Breast epithelium (tissue), 4 donors: ENCODE results near the gene ABCC1. TPM values are rescaled to one million over a fixed set of nuclear protein-coding genes. Genes with fewer than 3 reads are reported as not detected.

Source experiments
- DNase-seq, 2 donors: peaks; one replicate each; pipeline ENCODE4 v3.0.0-alpha.2; 2019; ENCODE audit warnings: low spot score in 2 of 2
- H3K27ac ChIP-seq, 2 donors: fragments of 200-600 bp; sonication (generic) in 1 of 2; one replicate each; pipeline ENCODE4 v1.5.1; 2016 to 2019; ENCODE audit warnings: mild to moderate bottlenecking in 1 of 2
- H3K27me3 ChIP-seq, 2 donors: fragments of 200-600 bp; sonication (generic) in 1 of 2; one replicate each; pipeline versions ENCODE4 v1.5.1 to v1.6.0; 2017 to 2019; ENCODE audit warnings: control low read depth in 1 of 2, mild to moderate bottlenecking in 1 of 2
- H3K36me3 ChIP-seq: fragments of 200-600 bp; one replicate; pipeline ENCODE4 v1.5.1; 2019
- H3K4me1 ChIP-seq, 2 donors: fragments of 200-600 bp; sonication (generic); one replicate each; pipeline ENCODE4 v1.5.1; 2016 to 2019; ENCODE audit warnings: control low read depth in 1 of 2
- H3K4me3 ChIP-seq, 3 donors: fragments of 200-600 bp; sonication (generic); 1 replicate in 2 of 3; 2 replicates in 1 of 3; pipeline ENCODE4 v1.5.1; 2016 to 2019; ENCODE audit warnings: mild to moderate bottlenecking in 3 of 3, moderate library complexity in 2 of 3
- H3K9me3 ChIP-seq, 2 donors: fragments of 200-600 bp; sonication (generic) in 1 of 2; one replicate each; pipeline ENCODE4 v1.5.1; 2016 to 2019; ENCODE audit warnings: control low read depth in 1 of 2
- POLR2A ChIP-seq: fragments of 450-650 bp; IDR thresholded peaks from one replicate; pipeline ENCODE4 v1.6.1; 2016; ENCODE audit warnings: antibody characterized with exemption, mild to moderate bottlenecking, moderate library complexity
- POLR2AphosphoS5 ChIP-seq, 3 donors: sonication (generic); formaldehyde crosslinking; IDR thresholded peaks; one replicate each; pipeline ENCODE4 v1.6.1; 2017; ENCODE audit warnings: antibody characterized with exemption in 3 of 3
- intact Hi-C: fragments of 100-400 bp; cut with DNase I; formaldehyde crosslinking; loops from one replicate; pipeline ENCODE4 v1.15.1; 2023; ENCODE audit warnings: low total_unique reads
- total RNA-seq, 3 donors: library from RNA; depleted of rRNA; stranded (reverse); fragments of >200 nt; gene quantifications; one replicate each; pipeline ENCODE4 v1.1.0, GENCODE V29; 2016
- TF ChIP-seq, protein P1 (sequence below), 3 donors: fragments of 450-650 bp; IDR thresholded peaks; one replicate each; pipeline ENCODE4 v1.5.1; 2016 to 2017; ENCODE audit warnings: antibody characterized with exemption in 3 of 3, mild to moderate bottlenecking in 3 of 3, moderate library complexity in 3 of 3

The ABCC1 gene
- total RNA-seq, 3 donors from 2014 or later: 14.6 to 26.9 (median 21.3) TPM

DNA sequence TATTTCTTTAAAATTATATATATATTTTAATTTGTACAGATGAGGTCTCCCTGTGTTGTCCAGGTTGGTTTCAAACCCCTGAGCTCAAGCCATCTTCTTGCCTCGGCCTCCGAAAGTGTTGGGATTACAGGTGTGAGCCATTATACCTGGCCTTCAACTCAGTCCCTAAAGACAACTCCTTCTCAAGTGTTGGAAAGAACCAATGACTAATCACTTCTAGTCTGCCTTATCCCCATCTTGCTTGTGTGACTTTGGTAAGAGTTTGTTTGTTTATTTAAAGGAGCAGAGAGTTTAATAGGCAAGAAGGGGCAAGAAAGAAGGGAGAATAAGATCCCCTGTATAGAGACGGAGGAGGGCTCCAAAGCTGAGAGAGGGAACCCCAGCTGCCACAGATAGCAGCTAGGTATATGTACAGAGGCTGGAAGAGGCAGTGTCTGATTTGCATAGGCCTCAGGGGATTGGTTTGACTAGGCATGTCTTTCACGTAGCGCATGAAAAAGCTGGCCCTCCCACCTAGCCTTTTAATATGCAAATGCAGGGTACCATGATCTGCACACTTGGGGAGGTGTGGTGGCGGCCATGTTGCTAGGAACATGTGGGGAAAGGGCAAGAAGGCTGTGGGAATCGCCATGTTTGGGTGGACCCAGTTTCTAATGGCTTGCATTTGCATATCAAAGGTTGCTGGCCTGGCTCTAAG is 21.5 kb downstream of the ABCC1 start:
- H3K9me3 ChIP-seq: peaks cover 7 to 14% of the 10 kb centered on the region in 2 donors
- H3K4me3 ChIP-seq: no peak overlapping the region
- no peaks in the 10 kb centered on the region for H3K4me1 ChIP-seq
- intact Hi-C loops: no loop called here
- no peak for DNase-seq
- TF ChIP-seq POLR2AphosphoS5 (IDR thresholded peaks at IDR 0.05) (no peak), POLR2A (no peak)
- TF ChIP-seq, protein P1, sequence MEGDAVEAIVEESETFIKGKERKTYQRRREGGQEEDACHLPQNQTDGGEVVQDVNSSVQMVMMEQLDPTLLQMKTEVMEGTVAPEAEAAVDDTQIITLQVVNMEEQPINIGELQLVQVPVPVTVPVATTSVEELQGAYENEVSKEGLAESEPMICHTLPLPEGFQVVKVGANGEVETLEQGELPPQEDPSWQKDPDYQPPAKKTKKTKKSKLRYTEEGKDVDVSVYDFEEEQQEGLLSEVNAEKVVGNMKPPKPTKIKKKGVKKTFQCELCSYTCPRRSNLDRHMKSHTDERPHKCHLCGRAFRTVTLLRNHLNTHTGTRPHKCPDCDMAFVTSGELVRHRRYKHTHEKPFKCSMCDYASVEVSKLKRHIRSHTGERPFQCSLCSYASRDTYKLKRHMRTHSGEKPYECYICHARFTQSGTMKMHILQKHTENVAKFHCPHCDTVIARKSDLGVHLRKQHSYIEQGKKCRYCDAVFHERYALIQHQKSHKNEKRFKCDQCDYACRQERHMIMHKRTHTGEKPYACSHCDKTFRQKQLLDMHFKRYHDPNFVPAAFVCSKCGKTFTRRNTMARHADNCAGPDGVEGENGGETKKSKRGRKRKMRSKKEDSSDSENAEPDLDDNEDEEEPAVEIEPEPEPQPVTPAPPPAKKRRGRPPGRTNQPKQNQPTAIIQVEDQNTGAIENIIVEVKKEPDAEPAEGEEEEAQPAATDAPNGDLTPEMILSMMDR (IDR thresholded peaks at IDR 0.05): no peak
- H3K36me3 ChIP-seq: no peaks in the 10 kb centered on the region
- H3K27ac ChIP-seq: no peak overlapping the region
- H3K27me3 ChIP-seq: no peaks in the 10 kb centered on the region

DNA sequence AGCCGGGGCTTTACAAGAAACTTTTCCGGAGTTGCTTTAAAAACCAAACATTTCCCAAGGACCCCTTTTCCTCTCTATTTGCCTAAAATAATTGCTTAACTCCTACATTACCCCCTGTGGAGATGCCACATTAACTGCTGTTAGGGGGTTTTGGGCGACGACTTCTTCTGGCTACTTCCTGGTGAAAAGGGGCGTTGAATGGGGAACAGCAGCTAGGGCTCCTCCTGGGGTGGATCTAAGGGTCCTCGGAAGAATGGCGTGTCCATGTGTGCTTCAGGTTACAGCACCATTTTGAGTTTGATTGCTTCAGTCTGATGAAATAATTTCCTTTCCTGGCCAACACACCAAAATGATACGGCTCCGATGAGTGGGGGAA is 22.0 kb downstream of the ABCC1 start:
- H3K4me1 ChIP-seq: no peaks in the 10 kb centered on the region

DNA sequence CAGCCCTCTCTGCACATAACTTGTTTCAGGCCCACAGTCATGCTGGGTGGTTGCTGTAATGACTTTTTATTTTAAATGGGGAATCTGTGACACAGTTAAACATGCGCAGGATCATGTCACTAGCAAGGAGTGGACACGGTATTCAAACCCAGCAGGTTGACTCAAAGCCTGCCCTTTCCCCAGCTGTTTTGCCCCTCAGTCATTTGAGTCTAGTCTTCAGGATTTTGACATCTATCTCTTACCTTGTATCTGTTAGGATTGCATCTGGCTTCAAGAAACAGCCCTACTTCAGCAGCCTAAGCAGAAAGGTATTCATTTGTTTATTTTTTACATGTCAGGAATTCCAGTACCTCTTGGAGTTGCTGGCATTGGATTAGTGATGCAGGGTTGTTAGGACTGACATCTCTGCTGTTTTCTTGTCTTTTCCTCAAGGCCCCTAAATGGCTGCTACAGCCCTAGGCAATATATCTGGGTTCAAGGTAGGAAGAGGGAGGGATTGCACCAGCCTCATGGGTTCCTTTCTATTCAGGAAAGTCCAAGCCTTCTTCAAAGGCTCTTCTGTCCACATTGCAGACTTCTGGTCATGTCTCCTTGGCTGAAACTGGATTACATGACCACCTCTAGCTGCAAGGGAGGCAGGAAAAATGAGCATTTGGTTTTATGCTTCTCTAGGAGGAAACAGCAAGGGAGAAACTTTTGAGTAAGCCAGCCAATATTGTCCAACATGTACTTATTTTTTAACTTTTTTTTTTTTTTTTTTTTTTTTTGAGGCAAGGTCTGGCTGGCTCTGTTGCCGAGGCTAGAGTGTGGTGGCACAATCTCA is 22.8 kb downstream of the ABCC1 start:
- H3K27me3 ChIP-seq: no peaks in the 10 kb centered on the region
- H3K9me3 ChIP-seq: peaks cover 7 to 14% of the 10 kb centered on the region in 2 donors
- H3K4me3 ChIP-seq: no peak overlapping the region
- H3K36me3 ChIP-seq: no peaks in the 10 kb centered on the region
- TF ChIP-seq, protein P1 (IDR thresholded peaks at IDR 0.05): no peak
- TF ChIP-seq POLR2A (no peak), POLR2AphosphoS5 (IDR thresholded peaks at IDR 0.05) (no peak)
- H3K4me1 ChIP-seq: no peaks in the 10 kb centered on the region
- no peak for DNase-seq
- intact Hi-C loops: no loop called here
- H3K27ac ChIP-seq: no peak overlapping the region

More for the DNA sequence above, 22.0 kb downstream of the ABCC1 start:
- no peak overlapping the region for H3K4me3 ChIP-seq
- H3K27ac ChIP-seq: no peak overlapping the region
- intact Hi-C loops: no loop called here
- no peak for TF ChIP-seq POLR2A
- TF ChIP-seq, protein P1 (IDR thresholded peaks at IDR 0.05): no peak
- TF ChIP-seq POLR2AphosphoS5 (IDR thresholded peaks at IDR 0.05): no peak
- H3K36me3 ChIP-seq: no peaks in the 10 kb centered on the region
- H3K9me3 ChIP-seq: peaks cover 7 to 14% of the 10 kb centered on the region in 2 donors
- DNase-seq: no peak
- no peaks in the 10 kb centered on the region for H3K27me3 ChIP-seq

DNA sequence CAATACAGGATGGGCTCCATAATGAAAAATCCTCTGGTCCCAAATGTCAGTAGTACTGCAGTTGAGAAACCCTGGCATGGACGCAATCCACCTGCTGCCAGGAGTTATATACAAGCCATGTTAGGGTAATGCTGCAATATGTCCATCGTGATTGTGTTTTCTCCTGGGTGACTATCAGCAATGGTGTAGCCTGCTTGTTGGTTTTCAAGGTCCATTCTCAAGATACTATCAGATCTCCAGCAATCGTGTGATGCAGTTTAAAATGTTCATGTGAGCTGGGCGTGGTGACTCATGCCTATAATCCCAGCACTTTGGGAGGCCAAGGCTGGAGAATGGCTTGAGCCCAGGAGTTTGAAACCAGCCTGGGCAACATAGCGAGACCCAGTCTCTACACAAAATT is 24.0 kb downstream of the ABCC1 start:
- no peaks in the 10 kb centered on the region for H3K27me3 ChIP-seq
- TF ChIP-seq POLR2A: no peak
- TF ChIP-seq, protein P1 (IDR thresholded peaks at IDR 0.05): no peak
- TF ChIP-seq POLR2AphosphoS5 (IDR thresholded peaks at IDR 0.05): no peak
- H3K4me3 ChIP-seq: no peak overlapping the region
- H3K4me1 ChIP-seq: no peaks in the 10 kb centered on the region
- intact Hi-C loops: no loop called here
- no peak for DNase-seq
- H3K9me3 ChIP-seq: peaks cover 7 to 14% of the 10 kb centered on the region in 2 donors
- H3K36me3 ChIP-seq: no peaks in the 10 kb centered on the region
- H3K27ac ChIP-seq: no peak overlapping the region

DNA sequence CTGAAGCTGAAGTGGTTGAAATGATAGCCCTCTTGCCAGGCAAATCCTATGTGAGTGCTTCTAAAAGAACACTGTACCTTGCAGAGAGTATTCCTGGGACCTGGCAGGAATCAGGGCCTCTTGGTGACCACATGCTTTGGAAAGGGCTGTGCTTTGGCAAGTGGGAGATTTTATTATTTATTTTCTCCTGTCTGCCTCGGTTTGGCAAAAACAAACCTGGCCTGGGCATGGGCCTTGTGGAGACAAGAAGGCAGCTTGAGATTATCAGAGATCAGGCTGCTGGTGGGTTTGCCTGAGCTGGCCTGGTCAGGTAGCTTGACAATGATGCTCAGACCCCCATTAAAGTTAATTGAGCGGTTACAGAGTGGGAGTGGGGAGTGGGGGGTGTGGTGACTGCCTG is 24.6 kb downstream of the ABCC1 start:
- no peak overlapping the region for H3K4me3 ChIP-seq
- H3K27ac ChIP-seq: no peak overlapping the region
- no peaks in the 10 kb centered on the region for H3K4me1 ChIP-seq
- intact Hi-C loops: loop anchor here (2.0 kb wide), 1 partner anchor 13 kb away; no protein-coding TSS in a partner anchor
- H3K9me3 ChIP-seq: peaks cover 7 to 14% of the 10 kb centered on the region in 2 donors
- H3K36me3 ChIP-seq: no peaks in the 10 kb centered on the region
- H3K27me3 ChIP-seq: no peaks in the 10 kb centered on the region
- TF ChIP-seq POLR2A: no peak
- no peak for TF ChIP-seq POLR2AphosphoS5 (IDR thresholded peaks at IDR 0.05)
- TF ChIP-seq, protein P1 (IDR thresholded peaks at IDR 0.05): no peak
- DNase-seq: no peak
